HCT116 (cell line): ENCODE measurements around the gene ACOXL. TPM values are rescaled to one million over a fixed set of nuclear protein-coding genes. Genes with fewer than 3 reads are reported as not detected.
A peak's percentile ranks its signal among the peaks of the same experiment; 100 is the strongest.

Source experiments
- ATAC-seq: fragments of 200-7000 bp; cut with Tn5 transposase; 2 replicates; pipeline ENCODE4 v1.9.1; 2020; ENCODE audit warnings: mild to moderate bottlenecking, moderate library complexity
- BruUV-seq: library from RNA; stranded (reverse); fragments of 400-500 nt; replicated peaks from 2 replicates; lab custom pipeline; 2021; lab: Mats Ljungman, UMichigan
- CTCF ChIA-PET: fragments of 300-600 bp; sonication (Branson Sonifier 250); formaldehyde crosslinking; loops from one replicate; lab custom pipeline; 2021; ENCODE audit warnings: antibody characterized with exemption; lab: Charles Lee
- POLR2A ChIA-PET: fragments of 300-600, 350-600 bp; sonication (Branson Sonifier 250); formaldehyde crosslinking; loops from one replicate; lab custom pipeline; 2021; ENCODE audit warnings: antibody characterized with exemption; lab: Charles Lee
- RAD21 ChIA-PET, 2 experiments: fragments of 300-600 bp; sonication (Branson Sonifier 250); formaldehyde crosslinking; loops; one replicate each; lab custom pipeline; 2023; ENCODE audit warnings: low total read pairs in 2 of 2; ENCODE audit not compliant: uncharacterized antibody in 2 of 2, unreplicated experiment in 2 of 2, low non-redundant PET in 1 of 2; lab: Charles Lee
- DNase-seq: peaks from one replicate; pipeline ENCODE4 v3.0.0-alpha.2; 2010; ENCODE audit warnings: low read depth, low spot score
- H2AFZ ChIP-seq: fragments of 200-600 bp; shearing (Covaris generic), sonication (generic); 2 replicates; pipeline ENCODE4 v1.6.1; 2017; ENCODE audit warnings: low read depth, mixed run types, mixed read lengths, antibody characterized with exemption, low read length; ENCODE audit not compliant: poor library complexity, severe bottlenecking
- H3K27ac ChIP-seq: 2 replicates; pipeline ENCODE4 v1.5.1; 2012; ENCODE audit warnings: low read depth, low read length
- H3K27me3 ChIP-seq: fragments of 200-600 bp; sonication (generic); 2 replicates; pipeline ENCODE4 v1.6.1; 2016; ENCODE audit warnings: mixed run types, low read length, mixed read lengths; ENCODE audit not compliant: insufficient read depth
- H3K36me3 ChIP-seq, 2 experiments: fragments of 200-500 bp in 1 of 2; fragments of 200-600 bp in 1 of 2; sonication (Bioruptor generic) in 1 of 2; sonication (generic) in 1 of 2; 2 replicates each; pipeline versions ENCODE4 v1.5.1 to v1.6.1; 2014 to 2016; ENCODE audit warnings: low read length in 2 of 2, inconsistent platforms in 1 of 2, mixed read lengths in 1 of 2, mixed run types in 1 of 2; ENCODE audit not compliant: insufficient read depth in 2 of 2, control insufficient read depth in 1 of 2
- H3K4me1 ChIP-seq, 2 experiments: fragments of 200-600 bp in 1 of 2; sonication (generic) in 1 of 2; 2 replicates each; pipeline versions ENCODE4 v1.5.1 to v1.6.1; 2012 to 2017; ENCODE audit warnings: low read length in 2 of 2, inconsistent platforms in 1 of 2, mild to moderate bottlenecking in 1 of 2, mixed read lengths in 1 of 2, mixed run types in 1 of 2, moderate library complexity in 1 of 2; ENCODE audit not compliant: insufficient read depth in 2 of 2, control insufficient read depth in 1 of 2
- H3K4me2 ChIP-seq: fragments of 200-600 bp; sonication (generic); 2 replicates; pipeline ENCODE4 v1.6.1; 2017; ENCODE audit warnings: mixed run types, low read length, mixed read lengths
- H3K4me3 ChIP-seq, 2 experiments: fragments of 200-600 bp in 1 of 2; sonication (generic) in 1 of 2; replicated peaks in 1 of 2; 2 replicates each; pipeline ENCODE4 v1.5.1; 2011 to 2016; ENCODE audit warnings: low read length in 2 of 2, control low read depth in 1 of 2, low read depth in 1 of 2, mild to moderate bottlenecking in 1 of 2, mixed read lengths in 1 of 2, mixed run types in 1 of 2
- H3K79me2 ChIP-seq: fragments of 200-600 bp; sonication (generic); 2 replicates; pipeline ENCODE4 v1.6.1; 2017; ENCODE audit warnings: mild to moderate bottlenecking, mixed run types, low read length, moderate library complexity, mixed read lengths; ENCODE audit not compliant: insufficient read depth
- H3K9ac ChIP-seq: fragments of 200-600 bp; sonication (generic); 2 replicates; pipeline ENCODE4 v1.6.1; 2016; ENCODE audit warnings: low read length, mixed read lengths
- H3K9me2 ChIP-seq: fragments of 200-600 bp; sonication (generic), shearing (Covaris generic); 2 replicates; pipeline ENCODE4 v1.6.1; 2017; ENCODE audit warnings: mixed run types, mild to moderate bottlenecking, moderate library complexity; ENCODE audit not compliant: insufficient read depth
- H3K9me3 ChIP-seq, 2 experiments: fragments of 200-500 bp in 1 of 2; fragments of 200-600 bp in 1 of 2; sonication (Bioruptor generic) in 1 of 2; sonication (generic) in 1 of 2; 2 replicates each; pipeline ENCODE4 v1.6.1; 2014 to 2017; ENCODE audit warnings: low read length in 2 of 2, mixed read lengths in 2 of 2, inconsistent platforms in 1 of 2, low read depth in 1 of 2, mild to moderate bottlenecking in 1 of 2, mixed run types in 1 of 2, moderate library complexity in 1 of 2; ENCODE audit not compliant: control insufficient read depth in 1 of 2, insufficient read depth in 1 of 2
- H4K20me1 ChIP-seq: fragments of 200-600 bp; sonication (generic), shearing (Covaris generic); 2 replicates; pipeline ENCODE4 v1.6.1; 2017; ENCODE audit warnings: mixed run types, mild to moderate bottlenecking, moderate library complexity; ENCODE audit not compliant: insufficient read depth
- CEBPB ChIP-seq: IDR thresholded peaks from 2 replicates; pipeline ENCODE4 v1.6.1; 2012; ENCODE audit warnings: low read depth
- ELF1 ChIP-seq: IDR thresholded peaks from 2 replicates; pipeline ENCODE4 v1.6.1; 2012; ENCODE audit warnings: low read depth, borderline replicate concordance
- EZH2phosphoT487 ChIP-seq: fragments of 200-600 bp; IDR thresholded peaks from 2 replicates; pipeline ENCODE4 v1.6.1; 2018; ENCODE audit warnings: antibody characterized with exemption, borderline replicate concordance
- FOSL1 ChIP-seq: IDR thresholded peaks from 2 replicates; pipeline ENCODE4 v1.6.1; 2012; ENCODE audit warnings: low read depth
- JUND ChIP-seq: IDR thresholded peaks from 2 replicates; pipeline ENCODE4 v1.6.1; 2012
- POLR2AphosphoS5 ChIP-seq: IDR thresholded peaks from 2 replicates; pipeline ENCODE4 v1.6.1; 2011; ENCODE audit warnings: mild to moderate bottlenecking, low read depth, low read length, moderate library complexity
- SIN3A ChIP-seq: IDR thresholded peaks from 2 replicates; pipeline ENCODE4 v1.6.1; 2012; ENCODE audit warnings: low read depth
- SP1 ChIP-seq: IDR thresholded peaks from 2 replicates; pipeline ENCODE4 v1.6.1; 2012; ENCODE audit warnings: low read depth
- SRF ChIP-seq: IDR thresholded peaks from 2 replicates; pipeline ENCODE4 v1.6.1; 2012; ENCODE audit warnings: low read depth
- TCF7L2 ChIP-seq: IDR thresholded peaks from 2 replicates; pipeline ENCODE4 v1.7.0; 2011; ENCODE audit warnings: borderline replicate concordance, inconsistent platforms; ENCODE audit not compliant: insufficient read depth, insufficient read length; ENCODE audit errors: extremely low read depth
- YY1 ChIP-seq: IDR thresholded peaks from 2 replicates; pipeline ENCODE4 v1.6.1; 2011; ENCODE audit warnings: low read length, low read depth, moderate library complexity, mild to moderate bottlenecking; ENCODE audit not compliant: insufficient replicate concordance; ENCODE audit errors: extremely low read depth
- intact Hi-C: fragments of 100-400 bp; cut with micrococcal nuclease; formaldehyde crosslinking; loops from 2 replicates; pipeline ENCODE4 v1.10.0; 2022
- total RNA-seq: library from RNA; stranded (reverse); gene quantifications from one replicate; pipeline ENCODE4 v1.2.1, GENCODE V29; 2021; ENCODE audit not compliant: unreplicated experiment
- TF ChIP-seq, protein P1 (sequence below): IDR thresholded peaks from 2 replicates; pipeline ENCODE4 v1.6.1; 2011; ENCODE audit warnings: mild to moderate bottlenecking, low read length, moderate library complexity; ENCODE audit not compliant: insufficient replicate concordance; ENCODE audit errors: extremely low read depth
- TF ChIP-seq, protein P2 (sequence below), 3 experiments: fragments of 200-600 bp in 1 of 3; sonication (generic) in 1 of 3; IDR thresholded peaks in 2 of 3; conservative IDR thresholded peaks in 1 of 3; 2 replicates each; pipeline ENCODE4 v1.5.1; 2012 to 2017; ENCODE audit warnings: low read depth in 2 of 3, low read length in 2 of 3, antibody characterized with exemption in 1 of 3, borderline replicate concordance in 1 of 3, control low read depth in 1 of 3, mild to moderate bottlenecking in 1 of 3, mixed read lengths in 1 of 3, mixed run types in 1 of 3, moderate library complexity in 1 of 3; ENCODE audit not compliant: insufficient read depth in 1 of 3
- TF ChIP-seq, protein P3 (sequence below): IDR thresholded peaks from 2 replicates; pipeline ENCODE4 v1.6.1; 2012
- TF ChIP-seq, protein P4 (sequence below): IDR thresholded peaks from 2 replicates; pipeline ENCODE4 v1.6.1; 2012; ENCODE audit warnings: low read depth

The ACOXL gene
- total RNA-seq, 1 experiment from 2014 or later: 5.5 TPM

DNA sequence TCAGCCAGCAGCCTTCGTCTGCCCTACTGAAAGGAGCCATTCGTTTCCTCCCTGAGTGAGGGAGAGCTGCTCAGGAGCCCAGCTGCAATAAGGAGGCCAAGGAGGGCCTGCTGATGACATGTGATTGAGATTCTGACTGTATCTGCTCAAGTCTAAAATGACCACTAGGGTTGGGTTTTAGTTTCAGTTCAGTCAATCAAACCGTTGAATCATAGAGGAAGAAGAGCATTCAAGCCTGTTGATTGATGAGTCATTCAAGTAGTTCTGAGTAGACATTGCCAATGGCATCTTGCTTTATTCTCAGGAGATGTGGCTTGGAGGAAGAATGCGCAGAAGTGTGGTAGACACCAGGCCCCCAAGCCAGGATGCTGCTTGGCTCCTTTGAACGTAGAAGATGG lies 368.4 kb downstream of the ACOXL start (continued):
- TF ChIP-seq, protein P1, sequence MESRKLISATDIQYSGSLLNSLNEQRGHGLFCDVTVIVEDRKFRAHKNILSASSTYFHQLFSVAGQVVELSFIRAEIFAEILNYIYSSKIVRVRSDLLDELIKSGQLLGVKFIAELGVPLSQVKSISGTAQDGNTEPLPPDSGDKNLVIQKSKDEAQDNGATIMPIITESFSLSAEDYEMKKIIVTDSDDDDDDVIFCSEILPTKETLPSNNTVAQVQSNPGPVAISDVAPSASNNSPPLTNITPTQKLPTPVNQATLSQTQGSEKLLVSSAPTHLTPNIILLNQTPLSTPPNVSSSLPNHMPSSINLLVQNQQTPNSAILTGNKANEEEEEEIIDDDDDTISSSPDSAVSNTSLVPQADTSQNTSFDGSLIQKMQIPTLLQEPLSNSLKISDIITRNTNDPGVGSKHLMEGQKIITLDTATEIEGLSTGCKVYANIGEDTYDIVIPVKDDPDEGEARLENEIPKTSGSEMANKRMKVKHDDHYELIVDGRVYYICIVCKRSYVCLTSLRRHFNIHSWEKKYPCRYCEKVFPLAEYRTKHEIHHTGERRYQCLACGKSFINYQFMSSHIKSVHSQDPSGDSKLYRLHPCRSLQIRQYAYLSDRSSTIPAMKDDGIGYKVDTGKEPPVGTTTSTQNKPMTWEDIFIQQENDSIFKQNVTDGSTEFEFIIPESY: no peak
- TF ChIP-seq JUND (peak; percentile 69), SIN3A (no peak), TCF7L2 (no peak), ELF1 (no peak), POLR2AphosphoS5 (no peak), CEBPB (no peak), SP1 (peak; percentile 38; the same call in 1 of the 2 replicates), FOSL1 (peak; percentile 82), SRF (no peak)
- TF ChIP-seq, protein P2, sequence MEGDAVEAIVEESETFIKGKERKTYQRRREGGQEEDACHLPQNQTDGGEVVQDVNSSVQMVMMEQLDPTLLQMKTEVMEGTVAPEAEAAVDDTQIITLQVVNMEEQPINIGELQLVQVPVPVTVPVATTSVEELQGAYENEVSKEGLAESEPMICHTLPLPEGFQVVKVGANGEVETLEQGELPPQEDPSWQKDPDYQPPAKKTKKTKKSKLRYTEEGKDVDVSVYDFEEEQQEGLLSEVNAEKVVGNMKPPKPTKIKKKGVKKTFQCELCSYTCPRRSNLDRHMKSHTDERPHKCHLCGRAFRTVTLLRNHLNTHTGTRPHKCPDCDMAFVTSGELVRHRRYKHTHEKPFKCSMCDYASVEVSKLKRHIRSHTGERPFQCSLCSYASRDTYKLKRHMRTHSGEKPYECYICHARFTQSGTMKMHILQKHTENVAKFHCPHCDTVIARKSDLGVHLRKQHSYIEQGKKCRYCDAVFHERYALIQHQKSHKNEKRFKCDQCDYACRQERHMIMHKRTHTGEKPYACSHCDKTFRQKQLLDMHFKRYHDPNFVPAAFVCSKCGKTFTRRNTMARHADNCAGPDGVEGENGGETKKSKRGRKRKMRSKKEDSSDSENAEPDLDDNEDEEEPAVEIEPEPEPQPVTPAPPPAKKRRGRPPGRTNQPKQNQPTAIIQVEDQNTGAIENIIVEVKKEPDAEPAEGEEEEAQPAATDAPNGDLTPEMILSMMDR (IDR thresholded peaks at IDR 0.05 in 2 of 3, conservative IDR thresholded peaks at IDR 0.05 in 1 of 3; ENCODE audit: borderline replicate concordance in 1 of 3, insufficient read depth in 1 of 3, low read depth in 2 of 3, low read length in 2 of 3): peak in 2 of 3 experiments; percentile 13 to 34; a peak in 2 of 6 replicates

DNA sequence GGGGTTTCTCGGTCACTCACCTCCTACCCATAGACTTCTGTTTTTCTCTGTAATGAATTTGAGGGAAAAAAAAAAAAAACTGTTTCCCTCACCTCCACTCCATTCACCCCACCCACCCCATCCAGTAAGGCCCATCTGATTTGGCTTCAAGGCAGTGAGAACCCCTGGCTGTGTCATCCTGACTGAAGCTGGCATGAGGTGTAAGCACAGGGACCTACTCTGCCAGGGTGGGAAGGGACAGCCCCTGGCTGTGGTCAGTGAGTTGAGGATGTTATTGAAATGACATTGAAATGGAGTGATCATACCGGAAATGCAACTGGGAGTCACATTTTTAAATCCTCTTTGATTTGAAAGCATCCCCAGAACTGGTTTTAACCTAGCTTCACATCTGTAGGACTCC lies 369.2 kb downstream of the ACOXL start:
- Histone ChIP-seq H3K9ac (no peak overlapping the region), H2AFZ (no peak overlapping the region), H3K79me2 (no peaks in the 10 kb centered on the region), H3K27ac (no peak overlapping the region), H3K36me3 (no peaks in the 10 kb centered on the region), H3K4me1 (peaks cover 4 to 14% of the 10 kb centered on the region in 2 experiments; a peak in 3 of 4 replicates), H3K4me3 (no peak overlapping the region), H3K9me3 (no peaks in the 10 kb centered on the region), H4K20me1 (no peaks in the 10 kb centered on the region), H3K9me2 (no peaks in the 10 kb centered on the region), H3K4me2 (no peak overlapping the region), H3K27me3 (no peaks in the 10 kb centered on the region)
- no TSS peak for BruUV-seq
- CTCF ChIA-PET: no interaction called here
- DNase-seq: no peak
- RAD21 ChIA-PET: no interaction called here
- intact Hi-C loops: no loop called here
- ATAC-seq: no peak
- POLR2A ChIA-PET: interaction anchor here (1.4 kb wide), 1 partner anchor 19 kb away, joined by 6 read pairs; the partner anchor contains the start of gene BCL2L11
- no peak for TF ChIP-seq SIN3A
- TF ChIP-seq EZH2phosphoT487: no peak
- TF ChIP-seq, protein P3, sequence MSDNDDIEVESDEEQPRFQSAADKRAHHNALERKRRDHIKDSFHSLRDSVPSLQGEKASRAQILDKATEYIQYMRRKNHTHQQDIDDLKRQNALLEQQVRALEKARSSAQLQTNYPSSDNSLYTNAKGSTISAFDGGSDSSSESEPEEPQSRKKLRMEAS: no peak
- no peak for TF ChIP-seq ELF1
- TF ChIP-seq YY1: no peak
- TF ChIP-seq, protein P4, sequence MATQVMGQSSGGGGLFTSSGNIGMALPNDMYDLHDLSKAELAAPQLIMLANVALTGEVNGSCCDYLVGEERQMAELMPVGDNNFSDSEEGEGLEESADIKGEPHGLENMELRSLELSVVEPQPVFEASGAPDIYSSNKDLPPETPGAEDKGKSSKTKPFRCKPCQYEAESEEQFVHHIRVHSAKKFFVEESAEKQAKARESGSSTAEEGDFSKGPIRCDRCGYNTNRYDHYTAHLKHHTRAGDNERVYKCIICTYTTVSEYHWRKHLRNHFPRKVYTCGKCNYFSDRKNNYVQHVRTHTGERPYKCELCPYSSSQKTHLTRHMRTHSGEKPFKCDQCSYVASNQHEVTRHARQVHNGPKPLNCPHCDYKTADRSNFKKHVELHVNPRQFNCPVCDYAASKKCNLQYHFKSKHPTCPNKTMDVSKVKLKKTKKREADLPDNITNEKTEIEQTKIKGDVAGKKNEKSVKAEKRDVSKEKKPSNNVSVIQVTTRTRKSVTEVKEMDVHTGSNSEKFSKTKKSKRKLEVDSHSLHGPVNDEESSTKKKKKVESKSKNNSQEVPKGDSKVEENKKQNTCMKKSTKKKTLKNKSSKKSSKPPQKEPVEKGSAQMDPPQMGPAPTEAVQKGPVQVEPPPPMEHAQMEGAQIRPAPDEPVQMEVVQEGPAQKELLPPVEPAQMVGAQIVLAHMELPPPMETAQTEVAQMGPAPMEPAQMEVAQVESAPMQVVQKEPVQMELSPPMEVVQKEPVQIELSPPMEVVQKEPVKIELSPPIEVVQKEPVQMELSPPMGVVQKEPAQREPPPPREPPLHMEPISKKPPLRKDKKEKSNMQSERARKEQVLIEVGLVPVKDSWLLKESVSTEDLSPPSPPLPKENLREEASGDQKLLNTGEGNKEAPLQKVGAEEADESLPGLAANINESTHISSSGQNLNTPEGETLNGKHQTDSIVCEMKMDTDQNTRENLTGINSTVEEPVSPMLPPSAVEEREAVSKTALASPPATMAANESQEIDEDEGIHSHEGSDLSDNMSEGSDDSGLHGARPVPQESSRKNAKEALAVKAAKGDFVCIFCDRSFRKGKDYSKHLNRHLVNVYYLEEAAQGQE: no peak
- no peak for TF ChIP-seq SP1
- no peak for TF ChIP-seq TCF7L2
